Right kidney (tissue), 1 donor: Measurements from ENCODE around the gene PLK3.
"Not testable (repeated sequence)": the region's sequence is repeated elsewhere in the genome, so short reads cannot be mapped to it uniquely, and the experiment has no call there.

Experiments
- DNase-seq: peaks from one replicate; pipeline ENCODE4 v3.0.0-alpha.2; 2016

Gene PLK3

DNA sequence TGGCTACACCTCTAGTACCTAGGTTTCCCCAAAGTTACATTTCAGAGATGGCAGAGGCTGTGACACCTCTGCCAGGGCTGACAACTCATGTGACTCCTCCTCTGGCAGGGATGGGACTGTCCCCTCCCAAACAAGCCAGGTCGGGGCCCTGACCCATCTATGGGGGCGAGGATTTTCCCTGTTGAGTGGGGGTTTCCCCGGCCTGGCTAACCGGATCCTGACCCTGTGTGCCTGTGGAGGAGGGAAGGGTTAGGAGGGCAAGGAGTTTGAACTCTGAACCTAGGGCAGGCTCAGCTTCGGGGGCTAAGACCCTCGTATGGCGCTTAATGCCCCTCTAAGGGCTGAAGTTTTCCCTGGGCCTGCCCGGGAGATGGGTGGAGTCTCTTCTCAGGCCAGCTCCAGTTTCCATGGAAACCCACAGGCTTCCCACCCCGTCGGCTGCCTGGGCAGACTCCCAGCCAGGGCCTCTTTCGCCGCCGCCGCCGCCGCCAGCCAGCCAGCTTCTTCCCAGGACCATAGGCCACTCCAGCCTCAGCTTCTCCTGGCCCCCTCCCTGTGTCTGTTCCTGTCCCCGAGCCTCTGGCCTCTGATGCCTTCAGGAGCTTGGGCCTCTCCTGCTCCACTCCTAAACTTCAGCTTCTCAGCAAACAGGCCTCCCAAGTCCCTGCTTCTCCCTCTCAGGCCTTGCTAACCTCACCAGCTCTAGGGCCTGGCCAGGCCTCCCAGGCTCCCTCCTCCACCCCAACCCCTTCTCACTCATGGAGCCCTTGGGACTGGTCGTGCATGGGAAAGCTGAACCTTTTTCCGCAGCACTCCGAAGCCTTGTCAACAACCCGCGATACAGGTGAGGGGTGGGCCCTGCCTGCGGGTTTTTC is 8.1 kb downstream of the PLK3 start, which contains the start of gene BTBD19:
Gene BTBD19 (plus strand): TSS at position 461 of the 875 bp plus-strand sequence. CDS start 298 bp downstream, at position 759.
- peak; percentile 89 for DNase-seq

DNA sequence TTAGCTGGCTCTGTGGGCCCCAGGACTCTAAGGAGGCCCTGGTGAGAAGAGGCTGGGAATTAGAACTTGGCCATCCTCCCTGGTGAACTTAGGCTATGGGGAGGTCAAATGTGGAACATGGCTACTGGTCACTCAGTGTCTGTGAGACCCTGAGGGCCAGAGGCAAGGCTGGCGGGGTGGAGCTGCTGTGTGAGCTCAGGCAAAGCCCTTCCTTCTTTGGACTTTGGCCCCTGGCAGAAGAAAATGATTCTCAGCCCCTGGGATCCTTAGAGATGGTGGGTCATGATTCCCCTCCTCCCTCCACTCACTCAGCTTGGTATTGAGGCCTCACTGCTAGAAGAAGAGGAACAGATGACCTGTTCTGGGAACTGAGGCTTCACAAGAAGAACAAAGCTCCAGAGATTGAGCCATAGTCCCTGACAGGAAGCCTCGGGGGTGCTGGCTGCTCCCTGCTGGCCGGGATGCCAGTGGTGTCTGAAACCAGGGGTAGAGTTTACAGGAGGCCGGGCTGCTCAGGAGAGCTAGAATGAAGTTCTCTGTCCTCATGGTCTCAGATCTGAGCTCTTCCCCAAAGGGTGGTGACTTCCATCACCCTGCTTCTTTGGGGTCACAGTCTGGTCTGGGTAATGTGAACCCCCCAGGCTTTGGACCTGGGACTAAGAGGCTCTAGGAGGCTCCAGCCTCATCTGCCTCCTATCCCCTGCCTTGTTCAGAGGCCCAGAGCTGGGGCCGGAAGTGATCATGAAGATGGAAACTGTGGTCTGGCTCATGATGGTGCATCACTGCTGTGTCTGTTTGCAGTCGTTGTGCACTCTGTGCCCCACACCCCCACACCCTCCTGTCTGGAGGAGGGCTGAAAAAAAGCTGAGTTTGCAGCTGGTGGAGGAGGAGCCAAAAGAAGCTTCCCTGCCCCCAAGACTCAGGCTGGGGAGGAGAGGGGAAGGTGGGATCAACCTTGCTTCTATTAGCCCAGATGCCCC is 9.1 kb downstream of the PLK3 start:
- peak; percentile 49 for DNase-seq

DNA sequence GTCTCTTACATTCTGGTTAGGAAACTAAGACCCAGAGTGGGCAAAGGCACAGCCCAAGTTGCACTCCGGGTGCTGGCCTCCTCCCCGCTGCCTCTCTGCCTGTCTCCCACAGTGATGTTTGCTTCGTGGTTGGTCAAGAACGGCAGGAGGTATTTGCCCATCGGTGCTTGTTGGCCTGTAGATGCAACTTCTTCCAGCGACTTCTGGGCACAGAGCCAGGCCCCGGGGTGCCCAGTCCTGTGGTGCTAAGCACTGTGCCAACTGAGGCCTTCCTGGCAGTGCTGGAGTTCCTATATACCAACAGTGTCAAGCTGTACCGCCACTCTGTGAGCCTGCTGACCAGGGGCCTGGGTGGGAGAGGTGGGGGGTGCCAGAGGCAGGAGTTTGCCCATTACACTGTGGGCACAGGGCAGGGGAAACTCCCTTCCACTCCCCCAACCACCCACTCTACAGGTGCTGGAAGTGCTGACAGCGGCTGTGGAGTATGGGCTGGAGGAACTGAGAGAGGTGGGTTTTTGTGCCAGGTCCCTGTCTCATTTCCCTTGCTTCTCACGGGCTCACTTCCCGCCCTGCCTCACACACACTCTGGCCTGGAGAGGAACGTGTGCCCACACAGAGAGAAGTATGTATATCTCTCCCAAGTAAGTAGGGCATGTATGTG is 10.1 kb downstream of the PLK3 start:
- no peak for DNase-seq

DNA sequence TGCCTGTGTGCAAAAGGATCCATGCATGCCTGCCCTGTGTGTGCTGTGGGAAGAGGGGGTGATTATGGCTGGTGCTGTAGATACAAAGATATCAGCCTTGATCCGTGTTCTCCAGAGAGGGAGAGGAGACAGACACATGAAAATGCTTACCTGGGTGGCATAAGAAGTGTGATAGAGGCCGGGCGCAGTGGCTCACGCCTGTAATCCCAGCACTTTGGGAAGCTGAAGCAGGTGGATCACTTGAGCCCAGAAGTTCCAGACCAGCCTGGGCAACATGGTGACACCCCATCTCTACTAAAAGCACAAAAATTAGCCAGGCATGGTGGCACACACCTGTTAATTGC is 10.6 kb downstream of the PLK3 start:
- not testable (repeated sequence) for DNase-seq

DNA sequence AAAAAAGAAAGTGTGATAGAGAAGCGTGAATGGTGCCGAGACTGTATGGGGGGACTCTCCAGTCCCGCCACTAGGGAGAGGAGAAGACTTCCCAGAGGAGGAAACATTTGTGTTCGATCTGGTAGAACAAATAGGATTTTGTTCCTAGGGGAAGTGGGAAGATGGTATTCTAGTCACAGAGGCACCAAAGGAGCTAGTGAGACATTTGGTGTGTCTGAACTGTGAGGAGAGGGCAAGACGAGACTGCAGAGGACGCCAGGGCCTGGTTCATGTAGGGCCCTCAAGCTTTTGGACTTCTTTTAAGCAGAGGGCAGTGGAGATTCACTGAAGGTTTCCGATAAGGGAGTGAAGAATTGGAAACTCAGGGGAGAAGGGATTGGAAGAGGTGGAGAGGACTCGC is 11.1 kb downstream of the PLK3 start:
- DNase-seq = no peak

DNA sequence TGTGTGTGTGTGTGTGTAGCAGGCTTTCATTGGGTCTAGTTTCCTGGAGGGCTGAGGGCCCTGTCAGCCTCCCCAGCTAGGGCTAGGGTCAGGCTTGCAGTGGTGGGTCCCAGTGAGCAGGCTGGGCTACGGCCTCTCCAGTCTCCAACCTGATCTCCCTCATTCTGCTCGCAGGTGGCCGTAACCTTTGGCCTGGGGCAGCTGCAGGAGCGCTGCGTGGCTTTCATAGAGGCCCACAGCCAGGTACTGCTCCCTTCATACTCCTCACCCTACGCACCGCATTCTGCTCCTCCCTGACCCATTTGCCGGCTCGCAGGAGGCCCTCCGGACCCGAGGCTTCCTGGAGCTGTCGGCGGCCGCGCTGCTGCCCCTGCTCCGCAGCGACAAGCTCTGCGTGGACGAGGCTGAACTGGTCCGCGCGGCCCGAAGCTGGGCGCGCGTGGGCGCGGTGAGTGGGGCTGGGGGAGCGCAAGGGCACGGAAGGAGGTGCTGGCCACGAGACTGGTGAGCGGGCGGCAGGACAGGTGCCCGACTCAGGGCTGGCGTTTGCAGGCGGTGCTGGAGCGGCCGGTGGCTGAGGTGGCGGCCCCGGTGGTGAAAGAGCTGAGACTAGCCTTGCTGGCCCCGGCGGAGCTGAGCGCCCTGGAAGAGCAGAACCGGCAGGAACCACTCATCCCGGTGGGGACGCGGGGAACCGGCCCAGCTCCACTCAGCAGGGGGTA is 12.8 kb downstream of the PLK3 start:
- DNase-seq = no peak

DNA sequence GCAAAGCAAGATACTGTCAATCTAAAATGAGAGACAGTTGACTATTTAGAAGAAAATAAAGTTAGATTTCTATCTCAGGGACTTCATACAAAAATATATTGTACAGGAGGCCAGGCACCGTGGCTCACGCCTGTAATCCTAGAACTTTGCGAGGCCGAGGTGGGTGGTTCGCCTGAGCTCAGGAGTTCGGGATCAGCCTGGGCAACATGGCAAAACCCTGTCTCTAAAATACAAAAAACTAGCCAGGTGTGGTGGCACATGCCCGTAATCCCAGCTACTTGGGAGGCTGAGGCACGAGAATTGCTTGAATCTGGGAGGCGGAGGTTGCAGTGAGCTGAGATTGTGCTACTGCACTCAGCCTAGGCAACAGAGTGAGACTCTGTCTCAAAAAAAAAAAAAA is 15.7 kb downstream of the PLK3 start:
- DNase-seq = not testable (repeated sequence)

DNA sequence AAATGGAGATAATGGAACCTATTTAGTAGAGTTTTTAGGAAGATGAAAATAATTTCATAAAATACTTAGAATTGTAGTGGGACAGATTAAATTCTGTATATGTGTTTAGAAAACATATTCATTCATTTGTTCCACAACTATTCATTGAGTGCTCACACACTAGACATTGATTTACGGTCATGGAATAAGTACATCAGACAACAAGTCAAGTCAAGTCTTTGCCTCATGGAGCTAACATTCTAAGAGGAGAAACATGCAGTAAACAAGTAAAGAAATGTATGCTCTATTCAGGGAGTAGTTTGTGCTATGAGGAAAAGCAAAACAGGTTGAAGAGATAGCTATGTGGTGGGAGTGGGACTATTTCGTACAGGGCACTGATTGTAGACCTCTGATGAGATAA is 17.1 kb downstream of the PLK3 start:
- DNase-seq = no peak

DNA sequence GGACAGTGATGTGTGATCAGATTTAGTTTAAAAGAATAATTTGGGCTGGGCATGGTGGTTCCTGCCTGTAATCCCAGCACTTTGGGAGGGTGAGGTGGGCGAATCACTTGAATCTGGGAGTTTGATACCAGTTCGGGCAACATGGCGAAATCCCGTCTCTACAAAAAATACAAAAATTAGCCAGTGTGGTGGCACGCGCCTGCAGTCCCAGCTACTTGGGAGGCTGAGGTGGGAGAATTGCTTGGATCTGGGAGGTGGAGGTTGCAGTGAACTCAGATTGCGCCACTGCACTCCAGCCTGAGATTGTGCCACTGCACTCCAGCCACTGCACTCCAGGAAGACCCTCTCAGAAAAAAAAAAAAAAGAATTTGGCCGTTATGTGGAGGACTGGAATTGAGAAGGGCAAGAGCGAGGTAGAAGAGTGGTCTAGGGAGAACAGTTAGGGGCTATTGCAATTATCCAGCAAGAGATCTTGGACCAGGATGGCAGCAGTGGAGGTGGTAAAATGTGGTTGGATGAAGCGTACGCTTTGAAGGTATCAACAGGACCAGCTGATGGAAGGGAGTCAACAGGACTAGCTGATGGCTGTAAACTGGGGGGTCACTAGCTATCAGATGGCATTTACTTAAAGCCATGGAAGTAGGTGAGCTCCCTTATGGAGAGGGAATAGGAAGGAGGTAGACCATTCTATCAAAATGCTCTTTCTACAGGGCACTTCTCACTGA is 17.8 kb downstream of the PLK3 start:
- DNase-seq = no peak

DNA sequence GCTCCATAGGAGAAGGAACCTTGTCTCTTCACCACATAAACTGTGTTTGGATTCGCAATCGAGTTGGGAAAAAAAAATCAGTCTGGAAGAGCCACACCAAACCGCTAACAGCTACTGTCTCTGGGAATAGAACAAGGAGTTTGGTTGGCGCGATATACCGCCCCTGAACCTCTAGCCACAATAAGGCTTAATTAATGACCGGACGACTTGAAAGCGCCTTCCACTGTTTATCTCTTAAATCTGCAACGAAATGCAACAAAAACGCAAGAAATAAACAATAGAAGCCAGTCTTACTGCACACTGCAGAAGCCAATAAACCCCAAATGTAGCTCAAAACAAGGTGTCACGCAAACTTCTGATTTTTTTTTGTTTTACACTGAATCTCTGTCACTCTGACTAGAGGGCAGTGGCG is 19.0 kb downstream of the PLK3 start:
- no peak for DNase-seq

DNA sequence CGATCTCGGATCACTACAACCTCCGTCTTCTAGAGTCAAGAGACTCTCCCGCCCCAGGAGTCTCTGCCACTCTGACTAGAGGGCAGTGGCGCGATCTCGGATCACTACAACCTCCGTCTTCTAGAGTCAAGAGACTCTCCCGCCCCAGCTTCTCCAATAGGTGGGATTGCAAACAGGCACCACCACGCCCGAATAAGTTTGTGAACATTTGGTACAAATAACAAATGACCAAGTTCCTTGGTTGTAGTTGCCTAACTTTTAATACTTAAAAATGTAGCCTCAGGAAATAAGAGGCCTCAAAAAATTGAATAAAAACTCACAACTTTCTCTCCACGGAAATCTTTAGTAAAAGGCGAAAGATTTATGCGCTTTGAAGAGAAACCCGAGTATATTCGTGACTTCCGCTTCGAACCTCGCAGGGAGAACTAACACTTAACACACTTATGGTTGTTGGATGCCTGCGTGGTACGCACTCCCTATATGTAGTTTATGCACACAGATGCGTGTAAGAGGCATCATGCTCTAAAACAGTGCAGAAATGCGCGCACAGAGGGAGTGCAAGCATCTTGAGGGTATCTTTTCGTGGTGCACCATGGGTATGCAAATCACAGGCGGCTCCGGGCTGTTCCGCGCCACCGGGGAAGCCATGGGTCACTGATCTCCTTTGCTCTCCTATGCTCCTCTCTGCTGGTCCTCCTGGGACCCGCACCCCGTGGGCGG is 19.6 kb downstream of the PLK3 start:
- peak; percentile 97 for DNase-seq

DNA sequence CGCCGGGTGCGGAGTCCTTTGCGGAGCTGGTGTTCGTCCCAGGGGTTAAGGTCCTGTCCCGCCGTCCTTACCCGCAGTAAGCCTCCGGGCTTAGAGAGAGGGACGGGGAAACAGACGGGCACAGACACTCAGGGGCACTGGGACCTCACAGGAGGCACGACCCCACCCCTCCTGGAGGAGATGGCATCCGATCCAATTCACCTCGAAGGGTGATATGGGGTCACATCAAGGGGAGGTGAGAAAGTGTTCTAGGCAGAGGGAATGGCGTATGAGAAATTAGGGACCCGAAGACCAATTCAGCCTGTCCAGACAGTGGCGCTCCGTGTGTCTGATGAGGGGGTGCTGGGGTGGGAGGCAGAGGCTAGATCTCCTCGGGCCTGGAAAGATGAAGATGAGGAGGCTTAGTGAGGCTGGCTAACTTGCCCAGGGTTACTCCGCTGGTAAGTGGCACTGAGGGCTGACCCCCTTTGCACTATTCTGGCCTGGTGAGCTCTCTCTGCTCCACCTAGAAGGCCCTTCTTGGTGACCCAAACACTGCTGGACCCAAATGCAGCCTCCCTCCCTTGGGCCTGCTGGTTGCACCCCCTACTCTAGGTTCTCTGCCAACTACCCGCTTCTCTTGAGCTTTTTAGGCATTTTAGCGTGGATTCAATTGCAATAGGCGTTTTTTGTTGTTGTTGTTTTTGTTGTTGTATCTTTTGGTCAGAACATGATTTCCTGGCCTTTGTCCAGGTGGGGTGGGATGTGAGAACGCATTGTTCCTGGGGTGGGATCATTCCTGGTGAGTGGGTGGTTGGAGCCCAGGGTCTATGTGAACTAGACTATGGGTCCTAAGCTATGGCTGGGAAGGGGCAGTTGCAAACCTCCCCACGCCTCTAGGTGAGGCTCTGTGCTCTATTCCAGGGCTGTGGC is 20.4 kb downstream of the PLK3 start:
- no peak for DNase-seq

DNA sequence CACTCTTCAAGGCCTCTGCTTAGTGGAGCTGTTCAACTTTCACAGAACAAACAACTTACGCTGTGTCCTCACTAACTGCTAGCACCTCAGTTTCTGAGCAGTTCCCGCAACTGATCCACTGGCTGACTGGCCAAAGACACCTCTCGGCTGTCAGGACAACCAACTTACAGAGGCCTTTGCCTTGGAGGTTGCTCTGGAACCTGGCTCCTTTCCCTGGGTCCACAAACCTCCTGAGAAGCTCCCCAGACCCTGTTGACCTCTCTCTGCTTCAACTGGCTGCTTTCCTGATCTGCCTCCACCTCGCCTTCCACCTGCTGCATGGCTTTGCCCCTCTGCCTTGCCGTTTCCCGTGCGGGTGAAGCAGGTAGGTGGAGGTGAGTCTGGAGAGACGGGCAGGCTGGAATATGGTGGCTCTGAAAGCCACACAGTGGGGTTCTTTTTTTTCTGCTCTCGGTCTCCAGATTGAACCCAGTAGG is 21.1 kb downstream of the PLK3 start:
- DNase-seq = no peak

DNA sequence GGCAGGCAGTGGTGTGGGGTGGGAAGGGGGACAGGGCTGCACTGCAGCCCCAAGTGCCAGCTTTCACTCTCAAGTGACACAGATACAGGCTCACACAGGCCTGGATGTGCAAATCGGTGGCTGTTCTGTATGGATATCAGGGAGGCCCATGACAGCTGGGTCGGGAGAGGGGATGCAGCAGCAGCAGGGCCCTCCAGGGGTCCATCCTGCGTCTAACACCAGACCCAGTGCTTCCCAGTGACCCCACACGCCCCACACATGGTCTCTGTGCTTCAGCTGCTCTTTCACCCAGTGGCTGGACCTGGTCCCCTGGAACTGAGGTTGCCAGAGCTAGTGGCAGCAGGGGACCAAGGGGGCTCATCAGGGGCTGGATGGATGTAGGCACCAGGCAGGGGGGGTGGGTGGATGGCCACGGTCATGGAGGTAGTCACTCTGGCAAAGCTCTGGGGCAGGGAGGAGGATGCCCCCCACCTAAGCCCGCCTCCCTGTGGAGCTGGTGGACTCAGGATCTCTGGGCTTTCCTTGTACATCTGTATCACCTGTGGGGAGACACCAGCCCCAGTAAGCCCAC is 22.0 kb downstream of the PLK3 start:
- no peak for DNase-seq

DNA sequence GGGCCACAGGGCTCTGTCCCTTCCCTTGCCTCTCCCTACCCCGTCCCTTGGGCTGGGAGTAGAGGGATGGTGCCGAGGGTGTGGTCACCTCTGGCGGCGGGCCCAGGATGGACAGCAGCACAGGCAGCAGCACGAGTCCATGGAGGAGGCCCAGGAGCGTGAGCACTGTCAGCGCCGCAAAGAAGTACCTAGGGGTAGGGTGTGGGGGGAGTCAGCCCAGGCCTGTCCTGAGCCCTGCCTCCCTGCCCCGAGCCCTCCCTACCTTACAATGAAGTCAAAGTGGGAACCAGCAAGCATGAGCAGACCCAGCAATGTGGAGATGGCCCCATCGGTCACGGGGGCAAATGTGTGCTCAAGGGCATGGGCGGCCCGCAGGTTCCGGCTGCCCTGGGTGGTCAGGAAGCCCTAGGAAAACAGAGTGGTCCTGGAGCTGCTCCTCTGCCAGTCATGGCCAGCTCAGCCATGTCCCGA is 22.8 kb downstream of the PLK3 start:
- no peak for DNase-seq

DNA sequence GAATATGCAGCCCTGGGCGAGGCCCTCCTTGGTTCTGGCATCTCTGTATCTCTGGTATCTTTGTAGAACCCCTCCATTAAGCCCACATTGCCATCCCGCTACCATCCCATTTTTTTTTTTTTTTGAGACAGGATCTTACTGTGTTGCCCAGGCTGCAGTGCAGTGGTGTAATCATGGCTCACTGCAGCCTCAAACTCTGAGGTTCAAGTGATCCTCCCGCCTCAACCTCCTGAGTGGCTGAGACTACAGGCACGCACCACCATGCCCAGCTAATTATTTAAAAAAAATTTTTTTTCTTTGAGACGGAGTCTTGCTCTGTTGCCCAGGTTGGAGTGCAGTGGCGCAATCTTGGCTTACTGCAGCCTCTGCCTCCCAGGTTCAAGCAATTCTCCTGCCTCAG is 24.2 kb downstream of the PLK3 start:
- not testable (repeated sequence) for DNase-seq

DNA sequence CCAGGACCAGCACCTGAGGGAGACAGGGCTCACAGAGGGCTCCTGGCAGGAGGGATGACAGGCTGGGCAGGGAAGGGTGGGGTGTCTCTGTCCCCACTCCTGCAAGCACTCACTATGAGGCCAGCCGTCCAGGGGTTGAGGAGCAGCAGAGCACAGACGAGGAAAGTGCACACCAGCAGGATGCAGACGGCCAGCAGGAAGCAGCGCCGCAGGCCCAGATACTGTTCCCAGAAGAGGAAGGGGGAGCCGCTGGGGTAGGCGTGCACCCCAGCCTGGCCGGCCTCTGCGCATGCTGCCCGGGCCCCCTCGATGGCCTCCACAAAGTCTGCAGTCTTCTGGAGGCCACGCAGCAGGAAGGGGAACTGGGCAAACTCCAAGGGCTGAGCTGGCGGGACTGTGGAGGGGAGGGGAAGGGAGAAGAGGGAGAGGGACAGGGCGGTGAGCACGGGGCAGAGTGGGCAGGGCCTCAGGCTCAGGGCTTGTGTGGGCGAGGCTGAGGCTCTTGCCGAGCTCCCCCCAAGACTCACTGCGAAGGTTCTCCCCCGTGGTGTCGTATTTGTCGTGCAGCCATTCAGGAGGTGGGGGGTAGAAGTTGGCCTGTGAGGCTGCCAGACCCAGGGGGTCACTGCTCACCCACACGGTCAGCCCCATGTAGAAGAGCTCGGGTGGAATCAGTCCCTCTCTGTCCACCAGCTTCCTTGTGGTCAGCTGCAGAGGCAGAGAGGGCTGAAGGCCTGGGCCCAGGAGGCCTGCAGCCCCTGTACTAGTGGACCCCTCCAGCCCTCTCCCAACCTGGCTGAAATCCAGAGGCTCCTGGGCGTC is 26.4 kb downstream of the PLK3 start:
- no peak for DNase-seq
